ENCODE results near the gene CMC1.
"Not testable (repeated sequence)": the region's sequence is repeated elsewhere in the genome, so short reads cannot be mapped to it uniquely, and the experiment has no call there.

Gene CMC1

GRCh38 chr3:28244491-28244890 lies 3.1 kb downstream of the CMC1 start:
- no peak for DNase-seq (ENCODE audit: low read depth)

GRCh38 chr3:28247286-28247685 lies 5.9 kb downstream of the CMC1 start:
- no peak for DNase-seq (ENCODE audit: low read depth)

- no peak for DNase-seq (ENCODE audit: low read depth)
Observed at GRCh38 chr3:28250999-28251398, 9.6 kb downstream of the CMC1 start.

DNA sequence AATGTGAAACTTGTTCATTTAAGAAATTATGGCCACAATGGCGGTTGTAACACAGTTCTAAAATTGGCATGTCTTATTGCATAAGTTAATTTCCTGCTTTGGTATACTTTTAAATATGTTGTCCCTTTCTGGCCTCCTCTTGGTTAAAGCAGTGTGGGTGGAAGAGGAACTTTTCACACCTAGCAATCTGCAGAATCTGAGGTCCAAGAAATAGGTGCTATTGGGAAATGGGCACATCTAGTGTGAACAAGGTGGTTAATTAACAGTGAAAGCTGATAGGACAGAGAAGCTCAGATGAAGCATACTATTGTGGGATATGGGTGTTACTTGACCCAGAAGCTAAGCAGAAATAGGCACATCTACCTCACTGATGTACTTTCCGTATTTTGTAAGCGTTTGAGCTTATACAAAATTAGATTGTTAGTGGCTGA lies 10.6 kb downstream of the CMC1 start:
- no peak for DNase-seq (ENCODE audit: low read depth)

GRCh38 chr3:28253040-28253715 lies 11.8 kb downstream of the CMC1 start:
- no peak for DNase-seq (ENCODE audit: low read depth)

GRCh38 chr3:28262001-28262400 lies 20.6 kb downstream of the CMC1 start:
- DNase-seq (ENCODE audit: low read depth), result no peak

GRCh38 chr3:28265641-28266040 lies 24.2 kb downstream of the CMC1 start:
- DNase-seq (ENCODE audit: low read depth), result no peak

GRCh38 chr3:28267984-28268849 lies 26.8 kb downstream of the CMC1 start:
- DNase-seq (ENCODE audit: low read depth), result no peak

DNA sequence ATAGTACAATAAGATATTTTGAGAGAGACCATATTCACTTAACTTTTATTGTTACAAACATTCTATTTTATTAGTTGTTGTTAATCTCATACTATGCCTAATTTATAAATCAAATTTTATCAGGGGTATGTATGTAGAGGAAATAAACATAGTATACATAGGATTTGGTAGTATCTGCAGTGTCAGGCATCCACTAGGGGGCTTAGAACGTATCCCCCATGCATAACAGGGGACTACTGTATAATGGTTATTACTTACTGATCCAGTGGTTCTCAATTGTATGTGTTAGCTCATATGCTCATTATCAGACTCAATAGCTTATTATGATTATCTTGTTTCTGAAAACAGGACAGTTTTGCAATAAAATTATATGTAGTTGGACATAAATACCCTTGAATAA lies 27.6 kb downstream of the CMC1 start:
- DNase-seq (ENCODE audit: low read depth), result no peak

DNA sequence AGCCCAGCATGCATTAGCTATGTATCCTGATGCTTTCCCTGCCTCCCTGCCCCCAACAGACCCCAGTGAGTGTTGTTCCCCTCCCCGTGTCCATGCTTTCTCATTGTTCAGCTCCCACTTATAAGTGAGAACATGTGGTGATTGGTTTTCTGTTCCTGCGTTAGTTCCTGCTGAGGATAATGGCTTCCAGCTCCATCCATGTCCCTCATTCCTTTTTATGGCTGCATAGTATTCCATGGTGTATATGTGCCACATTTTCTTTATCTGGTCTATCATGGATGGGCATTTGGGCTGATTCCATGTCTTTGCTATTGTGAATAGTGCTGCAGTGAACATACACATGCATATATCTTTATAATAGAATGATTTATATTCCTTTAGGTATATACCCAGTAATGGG lies 28.5 kb downstream of the CMC1 start:
- DNase-seq (ENCODE audit: low read depth), result not testable (repeated sequence)

DNA sequence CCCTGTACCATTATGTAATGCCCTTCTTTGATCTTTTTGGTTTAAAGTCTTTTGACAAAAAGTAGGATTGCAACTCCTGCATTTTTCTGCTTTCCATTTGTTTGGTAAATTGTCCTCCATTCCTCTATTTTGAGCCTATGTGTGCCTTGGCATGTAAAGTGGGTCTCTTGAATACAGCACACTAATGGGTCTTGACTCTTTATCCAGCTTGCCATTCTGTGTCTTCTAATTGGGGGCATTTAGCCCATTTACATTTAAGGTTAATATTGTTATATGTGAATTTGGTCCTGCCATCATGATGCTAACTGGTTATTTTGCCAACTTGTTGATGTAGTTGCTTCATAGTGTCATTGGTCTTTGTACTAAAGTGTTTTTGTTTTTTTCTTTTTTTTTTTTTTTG lies 32.4 kb downstream of the CMC1 start:
- no peak for DNase-seq (ENCODE audit: low read depth)

DNA sequence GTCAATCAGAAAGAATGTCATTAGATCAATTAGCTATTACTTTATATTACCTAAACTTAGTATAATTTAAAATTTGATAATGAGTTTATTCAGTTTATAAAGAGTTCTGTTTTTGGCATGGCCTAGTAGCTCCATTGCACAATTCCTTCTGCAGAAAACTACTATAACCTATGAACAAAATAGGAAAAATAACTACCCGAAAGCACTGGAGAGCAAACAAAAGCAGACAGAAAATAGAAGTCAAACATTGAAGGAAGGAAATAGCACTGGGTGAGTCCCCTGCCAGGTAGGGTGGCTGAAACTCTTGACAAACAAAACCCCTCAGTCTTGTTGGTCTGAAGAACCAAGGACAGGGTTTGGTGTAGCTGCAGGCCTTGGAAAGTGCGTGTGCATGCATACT lies 37.5 kb downstream of the CMC1 start:
- DNase-seq (ENCODE audit: low read depth), result no peak

GRCh38 chr3:28279770-28280169 lies 38.4 kb downstream of the CMC1 start:
- DNase-seq (ENCODE audit: low read depth), result no peak

DNA sequence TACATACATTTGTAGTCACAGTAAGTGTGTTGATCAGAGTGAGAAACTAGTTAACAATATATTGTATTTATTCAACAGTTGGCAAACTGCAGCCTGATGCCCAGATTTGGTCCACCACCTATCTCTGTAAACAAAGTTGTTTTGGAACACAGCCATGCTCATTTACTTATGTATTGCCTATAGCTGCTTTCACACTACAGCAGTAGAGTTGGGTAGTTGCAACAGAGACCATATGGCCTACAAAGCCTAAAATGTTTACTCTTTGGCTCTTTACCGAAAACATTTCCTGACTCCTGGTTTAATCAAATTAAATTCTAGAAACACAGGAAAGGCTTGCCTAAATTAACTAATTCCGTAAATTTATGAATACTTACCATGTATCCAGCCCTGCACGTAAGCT lies 39.4 kb downstream of the CMC1 start:
- DNase-seq (ENCODE audit: low read depth), result no peak

GRCh38 chr3:28286595-28286994 lies 45.2 kb downstream of the CMC1 start:
- no peak for DNase-seq (ENCODE audit: low read depth)

- no peak for DNase-seq (ENCODE audit: low read depth)
Observed at GRCh38 chr3:28287046-28287445, 45.6 kb downstream of the CMC1 start.

- DNase-seq (ENCODE audit: low read depth), result no peak
Observed at GRCh38 chr3:28290863-28291300, 49.5 kb downstream of the CMC1 start.

DNA sequence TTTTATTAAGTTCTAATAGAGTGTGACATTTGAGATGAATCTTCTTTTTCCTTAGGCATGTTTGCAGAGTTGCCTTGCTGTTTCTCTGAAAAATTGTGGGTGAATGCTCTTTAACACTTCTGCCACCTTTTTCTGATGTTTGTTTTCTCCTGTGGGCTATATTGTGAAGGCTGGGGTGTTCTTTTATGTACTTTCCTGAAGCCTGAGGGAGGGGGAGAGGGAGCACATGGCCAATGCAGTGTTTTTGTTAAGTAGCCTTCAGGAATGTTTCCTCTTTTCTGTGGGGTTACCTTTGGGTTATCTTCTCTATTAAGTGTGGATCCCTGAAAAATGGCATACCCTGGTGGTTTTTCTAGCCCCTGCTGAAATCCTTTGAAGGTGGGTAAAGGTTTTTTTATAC lies 50.2 kb downstream of the CMC1 start:
- DNase-seq (ENCODE audit: low read depth), result no peak

- DNase-seq (ENCODE audit: low read depth), result no peak
Observed at GRCh38 chr3:28292622-28293021, 51.2 kb downstream of the CMC1 start.

- DNase-seq (ENCODE audit: low read depth), result no peak
Observed at GRCh38 chr3:28294667-28295413, 53.4 kb downstream of the CMC1 start.

DNA sequence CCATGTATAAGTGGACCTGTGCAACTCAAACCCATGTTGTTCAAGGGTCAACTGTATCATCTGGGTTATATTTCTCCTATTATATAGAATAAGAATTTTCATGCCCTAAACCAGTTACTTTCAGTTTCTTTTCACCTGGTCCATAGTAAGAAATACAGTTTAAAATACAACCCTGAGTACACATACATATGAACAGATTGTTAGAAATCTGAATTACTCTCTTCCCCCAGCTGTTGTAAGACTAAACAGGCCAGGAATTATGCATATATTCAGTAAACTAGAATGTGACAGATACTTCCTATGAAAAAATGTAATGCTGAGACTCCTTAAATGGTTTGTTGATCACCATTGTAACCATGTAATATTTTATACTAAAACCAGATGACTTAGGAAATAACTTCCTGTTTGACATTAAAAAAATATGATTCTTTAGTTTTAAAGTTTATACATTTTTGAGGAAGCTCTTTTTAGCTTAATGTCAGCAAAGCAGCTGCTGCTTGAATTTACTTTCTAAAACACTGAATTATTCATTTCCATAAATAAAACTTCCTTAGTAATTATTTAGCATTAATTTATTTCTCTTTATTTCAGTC lies 54.6 kb downstream of the CMC1 start:
- no peak for DNase-seq (ENCODE audit: low read depth)

- DNase-seq (ENCODE audit: low read depth), result no peak
Observed at GRCh38 chr3:28299705-28300104, 58.3 kb downstream of the CMC1 start.

Data from HS-27A (cell line).